Activated CD4-positive, alpha-beta T cell treated with anti-CD3 and anti-CD28 coated beads, Interleukin-10, Interleukin-2, amounts not matched to agents 100 ng/mL and 50 ng/mL, durations not matched to agents 16 hours and 8 hours (primary cell): ENCODE data around the gene GBX2.

Source experiments
- DNase-seq: peaks from one replicate; pipeline ENCODE4 v3.0.0-alpha.2; 2020

The GBX2 gene

GRCh38 chr2:236180831-236181453 is 12.8 kb upstream of the GBX2 start:
- peak; percentile 42 for DNase-seq

- no peak for DNase-seq
These were observed 12.1 kb upstream of the GBX2 start for GRCh38 chr2:236180076-236180816.

- no peak for DNase-seq
These were observed 11.3 kb upstream of the GBX2 start for GRCh38 chr2:236179236-236180075.

- no peak for DNase-seq
These were observed 10.7 kb upstream of the GBX2 start for GRCh38 chr2:236178890-236179235.

GRCh38 chr2:236177967-236178889 is 10.0 kb upstream of the GBX2 start:
- peak; percentile 52 for DNase-seq

- peak; percentile 45 for DNase-seq
These were observed 9.4 kb upstream of the GBX2 start for GRCh38 chr2:236177604-236177966.

GRCh38 chr2:236176951-236177350 is 8.8 kb upstream of the GBX2 start:
- no peak for DNase-seq

- DNase-seq, result peak; percentile 24
These were observed 8.2 kb upstream of the GBX2 start for GRCh38 chr2:236176417-236176816.

GRCh38 chr2:236175548-236176150 is 7.5 kb upstream of the GBX2 start:
- DNase-seq, result no peak

- no peak for DNase-seq
These were observed 5.8 kb upstream of the GBX2 start for GRCh38 chr2:236173729-236174607.

GRCh38 chr2:236173036-236173728 is 5.0 kb upstream of the GBX2 start:
- no peak for DNase-seq

GRCh38 chr2:236172255-236173035 is 4.3 kb upstream of the GBX2 start:
- DNase-seq, result no peak

- no peak for DNase-seq
These were observed 3.6 kb upstream of the GBX2 start for GRCh38 chr2:236171680-236172254.

- no peak for DNase-seq
These were observed 3.0 kb upstream of the GBX2 start for GRCh38 chr2:236171181-236171679.

- no peak for DNase-seq
These were observed 2.5 kb upstream of the GBX2 start for GRCh38 chr2:236170590-236171165.

- DNase-seq, result no peak
These were observed 1.8 kb upstream of the GBX2 start for GRCh38 chr2:236169741-236170589.

GRCh38 chr2:236169151-236169721 is 1.1 kb upstream of the GBX2 start:
- DNase-seq, result no peak
